ENCODE results near the gene GALNT16. TPM values are rescaled to one million over a fixed set of nuclear protein-coding genes. Genes with fewer than 3 reads are reported as not detected.
A peak's percentile ranks its signal among the peaks of the same experiment; 100 is the strongest.

GALNT16 gene
- total and polyA plus RNA-seq, 2 donors (not counting 1 experiment from before 2014, with no cell fraction given) = 0.09 to 3.4 TPM

DNA sequence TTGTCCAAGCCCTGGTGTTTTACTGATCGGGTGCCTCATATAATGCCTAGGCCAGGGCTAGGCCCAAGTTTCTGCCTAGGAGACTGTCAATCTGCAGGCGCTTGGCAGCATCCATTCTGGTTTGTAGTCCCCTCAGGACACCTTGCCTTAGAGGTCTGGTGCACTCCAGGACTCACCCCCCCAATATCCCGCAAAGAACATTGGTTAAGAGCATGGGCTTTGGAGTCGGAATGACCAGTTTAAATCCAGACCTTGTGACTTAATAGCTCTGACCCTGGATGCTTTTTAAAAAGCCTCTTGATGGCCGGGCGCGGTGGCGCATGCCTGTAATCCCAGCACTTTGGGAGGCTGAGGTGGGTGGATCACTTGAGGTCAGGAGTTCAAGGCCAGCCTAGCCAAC lies 60.0 kb downstream of the GALNT16 start:
- no peak overlapping the region for H3K27ac ChIP-seq (ENCODE audit: low read length in 2 of 2)

GRCh38 chr14:69320581-69321365 lies 60.8 kb downstream of the GALNT16 start:
- Histone ChIP-seq H4K20me1 (ENCODE audit: control insufficient read depth, insufficient read depth, low read length, poor library complexity, severe bottlenecking) (no peaks in the 10 kb centered on the region), H3K27me3 (replicated peaks in 1 of 4; ENCODE audit: control extremely low read depth in 1 of 4, control insufficient read depth in 3 of 4, insufficient read depth in 4 of 4, low read length in 3 of 4) (no peaks in the 10 kb centered on the region), H3K36me3 (replicated peaks in 1 of 2; ENCODE audit: control extremely low read depth in 1 of 2, control insufficient read depth in 1 of 2, extremely low read depth in 1 of 2, insufficient read depth in 2 of 2, low read length in 1 of 2) (no peaks in the 10 kb centered on the region), H3K27ac (ENCODE audit: low read length in 2 of 2) (no peak overlapping the region), H3K79me2 (ENCODE audit: control insufficient read depth, insufficient read depth, low read length) (no peaks in the 10 kb centered on the region), H3K4me2 (replicated peaks; ENCODE audit: low read depth, low read length, poor library complexity, severe bottlenecking) (no peak overlapping the region), H3K4me3 (ENCODE audit: control extremely low read depth in 1 of 5, extremely low read depth in 1 of 5, insufficient read depth in 1 of 5, low read depth in 2 of 5, low read length in 4 of 5) (no peak overlapping the region), H3K4me1 (ENCODE audit: control insufficient read depth in 2 of 2, insufficient read depth in 2 of 2, low read length in 2 of 2) (peaks cover 8 to 18% of the 10 kb centered on the region in 2 donors), H3K9me3 (ENCODE audit: control extremely low read depth in 1 of 3, control insufficient read depth in 2 of 3, insufficient read depth in 1 of 3, low read length in 2 of 3) (peaks cover 0 to 4% (median 0%) of the 10 kb centered on the region in 3 donors), H3K9ac (ENCODE audit: low read length) (no peak overlapping the region), H2AFZ (ENCODE audit: insufficient read depth, low read depth, low read length, poor library complexity, severe bottlenecking) (no peak overlapping the region)
- ATAC-seq (ENCODE audit: low read depth) = no peak
- DNase-seq = no peak
- POLR2A ChIA-PET = no interaction called here
- peaks cover 23% of the 10 kb centered on the region for H3K4me1 Mint-ChIP-seq
- H3K9me3 Mint-ChIP-seq (ENCODE audit: insufficient read depth) = peaks cover 2% of the 10 kb centered on the region
- intact Hi-C loops (cut with micrococcal nuclease) = no loop called here
- no peak overlapping the region for H3K4me3 Mint-ChIP-seq
- no peak for TF ChIP-seq EZH2 (IDR thresholded peaks at IDR 0.05; ENCODE audit: borderline replicate concordance, insufficient read depth, low read depth, low read length, poor library complexity, severe bottlenecking)
- TF ChIP-seq, protein P1, sequence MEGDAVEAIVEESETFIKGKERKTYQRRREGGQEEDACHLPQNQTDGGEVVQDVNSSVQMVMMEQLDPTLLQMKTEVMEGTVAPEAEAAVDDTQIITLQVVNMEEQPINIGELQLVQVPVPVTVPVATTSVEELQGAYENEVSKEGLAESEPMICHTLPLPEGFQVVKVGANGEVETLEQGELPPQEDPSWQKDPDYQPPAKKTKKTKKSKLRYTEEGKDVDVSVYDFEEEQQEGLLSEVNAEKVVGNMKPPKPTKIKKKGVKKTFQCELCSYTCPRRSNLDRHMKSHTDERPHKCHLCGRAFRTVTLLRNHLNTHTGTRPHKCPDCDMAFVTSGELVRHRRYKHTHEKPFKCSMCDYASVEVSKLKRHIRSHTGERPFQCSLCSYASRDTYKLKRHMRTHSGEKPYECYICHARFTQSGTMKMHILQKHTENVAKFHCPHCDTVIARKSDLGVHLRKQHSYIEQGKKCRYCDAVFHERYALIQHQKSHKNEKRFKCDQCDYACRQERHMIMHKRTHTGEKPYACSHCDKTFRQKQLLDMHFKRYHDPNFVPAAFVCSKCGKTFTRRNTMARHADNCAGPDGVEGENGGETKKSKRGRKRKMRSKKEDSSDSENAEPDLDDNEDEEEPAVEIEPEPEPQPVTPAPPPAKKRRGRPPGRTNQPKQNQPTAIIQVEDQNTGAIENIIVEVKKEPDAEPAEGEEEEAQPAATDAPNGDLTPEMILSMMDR (IDR thresholded peaks at IDR 0.05) = no peak
- no peaks in the 10 kb centered on the region for H3K27me3 Mint-ChIP-seq
- CTCF ChIA-PET = interaction anchor here (0.6 kb wide), 1 partner anchor 76 kb away, joined by 3 read pairs; no protein-coding TSS in a partner anchor
- WGBS (ENCODE audit: insufficient coverage) = 100% methylated on average over 11 of the region's 18 CpGs
- no peak overlapping the region for H3K27ac Mint-ChIP-seq

More for the DNA sequence above, 60.0 kb downstream of the GALNT16 start:
- Histone ChIP-seq H3K4me1 (ENCODE audit: control insufficient read depth in 2 of 2, insufficient read depth in 2 of 2, low read length in 2 of 2) (peaks cover 8 to 18% of the 10 kb centered on the region in 2 donors), H3K36me3 (replicated peaks in 1 of 2; ENCODE audit: control extremely low read depth in 1 of 2, control insufficient read depth in 1 of 2, extremely low read depth in 1 of 2, insufficient read depth in 2 of 2, low read length in 1 of 2) (no peaks in the 10 kb centered on the region), H4K20me1 (ENCODE audit: control insufficient read depth, insufficient read depth, low read length, poor library complexity, severe bottlenecking) (no peaks in the 10 kb centered on the region), H3K4me3 (ENCODE audit: control extremely low read depth in 1 of 5, extremely low read depth in 1 of 5, insufficient read depth in 1 of 5, low read depth in 2 of 5, low read length in 4 of 5) (no peak overlapping the region), H3K27me3 (replicated peaks in 1 of 4; ENCODE audit: control extremely low read depth in 1 of 4, control insufficient read depth in 3 of 4, insufficient read depth in 4 of 4, low read length in 3 of 4) (no peaks in the 10 kb centered on the region), H3K4me2 (replicated peaks; ENCODE audit: low read depth, low read length, poor library complexity, severe bottlenecking) (no peak overlapping the region), H3K9ac (ENCODE audit: low read length) (no peak overlapping the region), H3K9me3 (ENCODE audit: control extremely low read depth in 1 of 3, control insufficient read depth in 2 of 3, insufficient read depth in 1 of 3, low read length in 2 of 3) (peaks cover 0 to 8% (median 0%) of the 10 kb centered on the region in 3 donors), H2AFZ (ENCODE audit: insufficient read depth, low read depth, low read length, poor library complexity, severe bottlenecking) (no peak overlapping the region), H3K79me2 (ENCODE audit: control insufficient read depth, insufficient read depth, low read length) (no peaks in the 10 kb centered on the region)
- Mint-ChIP-seq H3K27ac (peak overlapping the region; percentile 20), H3K4me1 (peaks cover 23% of the 10 kb centered on the region), H3K4me3 (no peak overlapping the region), H3K27me3 (no peaks in the 10 kb centered on the region), H3K9me3 (ENCODE audit: insufficient read depth) (peaks cover 7% of the 10 kb centered on the region)
- CTCF ChIA-PET = no interaction called here
- over 99% methylated on average over 8 of the region's 8 CpGs for WGBS (ENCODE audit: insufficient coverage)
- no peak for ATAC-seq (ENCODE audit: low read depth)
- TF ChIP-seq, protein P1 (IDR thresholded peaks at IDR 0.05) = no peak
- no peak for TF ChIP-seq EZH2 (IDR thresholded peaks at IDR 0.05; ENCODE audit: borderline replicate concordance, insufficient read depth, low read depth, low read length, poor library complexity, severe bottlenecking)
- no peak for DNase-seq
- POLR2A ChIA-PET = no interaction called here
- intact Hi-C loops (cut with micrococcal nuclease) = no loop called here
